OCI-LY1 (cell line): ENCODE measurements around the gene PTPRN2.

Experiments used
- H2AFZ ChIP-seq: fragments of 200-600 bp; sonication (generic), shearing (Covaris generic); 2 replicates; pipeline ENCODE4 v1.6.0; 2014; ENCODE audit warnings: antibody characterized with exemption, mild to moderate bottlenecking, low read length
- H3F3A ChIP-seq: fragments of 200-600 bp; sonication (generic), shearing (Covaris generic); 2 replicates; pipeline ENCODE4 v1.6.0; 2014; ENCODE audit warnings: mild to moderate bottlenecking, antibody characterized with exemption, low read length, moderate library complexity; ENCODE audit not compliant: insufficient read depth
- H3K27ac ChIP-seq: fragments of 200-600 bp; sonication (generic); 2 replicates; pipeline ENCODE4 v1.5.1; 2014; ENCODE audit warnings: low read length, mixed run types, mild to moderate bottlenecking, low read depth; ENCODE audit not compliant: poor library complexity, severe bottlenecking
- H3K27me3 ChIP-seq: fragments of 200-600 bp; sonication (generic); 2 replicates; pipeline ENCODE4 v1.6.0; 2014; ENCODE audit warnings: antibody characterized with exemption, mild to moderate bottlenecking, low read length, moderate library complexity; ENCODE audit not compliant: insufficient read depth
- H3K36me3 ChIP-seq: fragments of 200-600 bp; sonication (generic); 2 replicates; pipeline ENCODE4 v1.6.1; 2014; ENCODE audit warnings: mild to moderate bottlenecking, antibody characterized with exemption, low read length, moderate library complexity, mixed read lengths; ENCODE audit not compliant: insufficient read depth
- H3K4me1 ChIP-seq: fragments of 200-600 bp; sonication (generic); 2 replicates; pipeline ENCODE4 v1.5.1; 2014; ENCODE audit warnings: mild to moderate bottlenecking, low read length, moderate library complexity; ENCODE audit not compliant: insufficient read depth, severe bottlenecking
- H3K4me2 ChIP-seq: fragments of 200-600 bp; sonication (generic), shearing (Covaris generic); 2 replicates; pipeline ENCODE4 v1.6.1; 2014; ENCODE audit warnings: low read length
- H3K4me3 ChIP-seq: fragments of 200-600 bp; sonication (generic); 2 replicates; pipeline ENCODE4 v1.5.1; 2014; ENCODE audit warnings: low read length, low read depth, mild to moderate bottlenecking, mixed read lengths; ENCODE audit not compliant: poor library complexity, severe bottlenecking
- H3K79me2 ChIP-seq: fragments of 200-600 bp; shearing (Covaris generic); 2 replicates; pipeline ENCODE4 v1.6.1; 2016; ENCODE audit warnings: mixed run types, low read length, mixed read lengths; ENCODE audit not compliant: insufficient read depth
- H3K9ac ChIP-seq: fragments of 200-600 bp; sonication (generic), shearing (Covaris generic); 2 replicates; pipeline ENCODE4 v1.6.1; 2014; ENCODE audit warnings: mild to moderate bottlenecking, low read length, mixed read lengths
- H3K9me2 ChIP-seq: fragments of 200-600 bp; sonication (generic), shearing (Covaris generic); 2 replicates; pipeline ENCODE4 v1.6.1; 2014; ENCODE audit warnings: low read depth, mild to moderate bottlenecking, low read length, mixed read lengths
- H3K9me3 ChIP-seq: fragments of 200-600 bp; shearing (Covaris generic); 2 replicates; pipeline ENCODE4 v1.6.1; 2014; ENCODE audit warnings: low read length, mixed read lengths
- H4K20me1 ChIP-seq: fragments of 200-600 bp; sonication (generic), shearing (Covaris generic); 2 replicates; pipeline ENCODE4 v1.6.0; 2016; ENCODE audit warnings: mild to moderate bottlenecking, low read length; ENCODE audit not compliant: insufficient read depth
- CTCF ChIP-seq: fragments of 200-600 bp; sonication (generic), shearing (Covaris generic); IDR thresholded peaks from 2 replicates; pipeline ENCODE4 v1.5.1; 2017; ENCODE audit warnings: mild to moderate bottlenecking, antibody characterized with exemption, low read length, moderate library complexity, mixed read lengths
- EZH2 ChIP-seq: fragments of 200-600 bp; sonication (generic), shearing (Covaris generic); IDR thresholded peaks from 2 replicates; pipeline ENCODE4 v1.8.0; 2017; ENCODE audit warnings: borderline replicate concordance, mixed run types, mild to moderate bottlenecking, antibody characterized with exemption, low read length, moderate library complexity, mixed read lengths

The PTPRN2 gene

GRCh38 chr7:157863176-157863575 is 724.4 kb downstream of the PTPRN2 start:
- H3K9me2 ChIP-seq, result no peaks in the 10 kb centered on the region

GRCh38 chr7:157862731-157863130 is 724.9 kb downstream of the PTPRN2 start:
- H3K79me2 ChIP-seq, result no peaks in the 10 kb centered on the region
- TF ChIP-seq EZH2 (no peak), CTCF (no peak)

More at GRCh38 chr7:157863176-157863575, 724.4 kb downstream of the PTPRN2 start:
- Histone ChIP-seq H3K36me3 (no peaks in the 10 kb centered on the region), H3K27me3 (no peaks in the 10 kb centered on the region), H3K9ac (no peak overlapping the region), H3F3A (no peaks in the 10 kb centered on the region), H3K4me1 (no peaks in the 10 kb centered on the region), H3K4me2 (no peak overlapping the region), H3K9me3 (no peaks in the 10 kb centered on the region), H3K79me2 (no peaks in the 10 kb centered on the region), H2AFZ (no peak overlapping the region), H4K20me1 (no peaks in the 10 kb centered on the region), H3K27ac (no peak overlapping the region), H3K4me3 (no peak overlapping the region)
- TF ChIP-seq EZH2, result no peak
- TF ChIP-seq CTCF, result no peak

GRCh38 chr7:157861551-157861950 is 726.1 kb downstream of the PTPRN2 start:
- no peak overlapping the region for H3K4me3 ChIP-seq
- H3K27ac ChIP-seq, result no peak overlapping the region
- H3K9me3 ChIP-seq, result no peaks in the 10 kb centered on the region
- no peak overlapping the region for H2AFZ ChIP-seq
- TF ChIP-seq EZH2 (no peak), CTCF (no peak)
- H3K4me1 ChIP-seq, result no peaks in the 10 kb centered on the region
- H3K36me3 ChIP-seq, result no peaks in the 10 kb centered on the region
- H3K9me2 ChIP-seq, result no peaks in the 10 kb centered on the region
- H4K20me1 ChIP-seq, result no peaks in the 10 kb centered on the region
- no peak overlapping the region for H3K4me2 ChIP-seq
- no peaks in the 10 kb centered on the region for H3K79me2 ChIP-seq
- H3K27me3 ChIP-seq, result no peaks in the 10 kb centered on the region
- H3F3A ChIP-seq, result no peaks in the 10 kb centered on the region
- H3K9ac ChIP-seq, result no peak overlapping the region

More at GRCh38 chr7:157862731-157863130, 724.9 kb downstream of the PTPRN2 start:
- H3K27ac ChIP-seq, result no peak overlapping the region
- no peak overlapping the region for H2AFZ ChIP-seq
- no peaks in the 10 kb centered on the region for H3K4me1 ChIP-seq
- H3K9ac ChIP-seq, result no peak overlapping the region
- H3K36me3 ChIP-seq, result no peaks in the 10 kb centered on the region
- no peaks in the 10 kb centered on the region for H3F3A ChIP-seq
- H4K20me1 ChIP-seq, result no peaks in the 10 kb centered on the region
- no peaks in the 10 kb centered on the region for H3K9me2 ChIP-seq
- H3K27me3 ChIP-seq, result no peaks in the 10 kb centered on the region
- H3K4me3 ChIP-seq, result no peak overlapping the region
- H3K9me3 ChIP-seq, result no peaks in the 10 kb centered on the region
- H3K4me2 ChIP-seq, result no peak overlapping the region
